Measurements from ENCODE around the gene LY6G5C.

The LY6G5C gene

DNA sequence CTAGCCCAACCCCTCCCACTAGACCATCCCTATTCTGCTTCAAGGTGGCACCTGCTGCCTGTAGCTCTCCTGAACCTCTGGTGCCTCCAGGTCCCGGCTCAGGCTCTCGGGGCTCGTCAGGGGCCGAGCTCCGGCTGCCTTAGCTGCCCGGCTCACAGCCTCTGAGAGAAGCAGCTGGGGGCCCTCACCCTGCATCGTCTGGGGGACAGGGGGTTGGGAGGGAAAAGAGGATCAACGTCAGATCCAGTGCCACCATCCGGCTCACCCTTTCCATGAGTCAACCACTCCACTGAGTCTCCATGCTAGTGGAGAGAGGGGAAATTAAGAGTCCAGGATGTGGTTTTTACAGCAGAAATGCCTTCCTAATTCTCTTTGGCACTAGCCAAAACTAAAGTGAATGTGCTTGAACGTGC, 41.4 kb downstream of the LY6G5C start:
- no peak for DNase-seq

GRCh38 chr6:31639043-31639442, 41.8 kb downstream of the LY6G5C start:
- no peak for DNase-seq

DNA sequence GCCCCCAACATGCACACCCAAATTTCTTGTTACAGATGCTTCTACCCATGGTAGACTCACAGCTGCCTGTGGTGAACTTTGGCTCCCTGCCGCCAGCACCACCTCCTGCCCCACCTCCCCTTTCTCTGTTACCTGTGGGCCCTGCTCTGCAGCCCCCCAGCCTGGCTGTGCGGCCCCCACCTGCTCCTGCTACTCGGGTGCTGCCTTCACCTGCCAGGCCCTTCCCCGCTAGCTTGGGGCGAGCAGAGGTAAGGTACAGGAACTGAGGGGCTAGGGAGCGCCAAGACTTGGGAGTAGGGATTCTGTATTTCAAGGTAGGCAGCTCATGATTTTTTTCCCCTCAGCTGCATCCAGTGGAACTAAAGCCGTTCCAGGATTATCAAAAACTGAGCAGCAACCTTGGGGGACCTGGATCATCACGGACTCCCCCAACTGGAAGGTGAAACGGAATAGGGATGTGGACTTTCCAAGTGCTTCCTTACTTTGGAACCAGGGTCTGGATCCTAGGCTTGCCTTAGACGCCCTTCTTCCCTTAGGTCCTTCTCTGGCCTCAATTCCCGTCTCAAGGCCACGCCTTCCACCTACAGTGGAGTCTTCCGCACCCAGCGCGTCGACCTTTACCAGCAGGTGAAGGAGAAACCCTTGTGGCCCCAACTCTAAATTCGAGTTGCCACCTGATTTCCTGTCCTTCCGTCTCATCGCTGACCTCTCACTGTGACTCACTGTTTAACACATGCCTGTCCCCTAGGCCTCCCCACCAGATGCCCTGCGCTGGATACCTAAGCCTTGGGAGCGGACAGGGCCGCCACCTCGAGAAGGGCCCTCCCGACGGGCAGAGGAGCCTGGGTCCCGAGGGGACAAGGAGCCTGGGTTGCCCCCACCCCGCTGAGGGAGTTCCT, 43.9 kb downstream of the LY6G5C start:
- DNase-seq: no peak

- DNase-seq: no peak
These were observed 45.8 kb downstream of the LY6G5C start for GRCh38 chr6:31634969-31635575.

DNA sequence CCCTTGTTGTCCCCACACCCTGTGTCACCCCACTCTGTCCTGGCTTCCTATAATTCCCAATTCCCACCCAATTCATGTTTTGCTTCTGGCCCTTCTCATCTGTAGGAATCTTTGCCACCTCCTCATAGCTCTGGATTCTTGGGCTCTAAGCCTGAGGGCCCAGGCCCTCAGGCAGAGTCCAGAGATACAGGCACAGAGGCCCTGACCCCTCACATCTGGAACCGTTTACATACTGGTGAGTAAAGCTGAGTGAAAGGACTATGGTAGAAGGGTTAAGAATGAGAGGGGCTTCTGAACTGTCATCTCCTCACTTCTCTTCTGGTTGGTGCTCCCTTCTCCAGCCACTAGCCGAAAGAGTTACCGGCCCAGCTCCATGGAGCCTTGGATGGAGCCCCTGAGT, 46.7 kb downstream of the LY6G5C start:
- no peak for DNase-seq

DNA sequence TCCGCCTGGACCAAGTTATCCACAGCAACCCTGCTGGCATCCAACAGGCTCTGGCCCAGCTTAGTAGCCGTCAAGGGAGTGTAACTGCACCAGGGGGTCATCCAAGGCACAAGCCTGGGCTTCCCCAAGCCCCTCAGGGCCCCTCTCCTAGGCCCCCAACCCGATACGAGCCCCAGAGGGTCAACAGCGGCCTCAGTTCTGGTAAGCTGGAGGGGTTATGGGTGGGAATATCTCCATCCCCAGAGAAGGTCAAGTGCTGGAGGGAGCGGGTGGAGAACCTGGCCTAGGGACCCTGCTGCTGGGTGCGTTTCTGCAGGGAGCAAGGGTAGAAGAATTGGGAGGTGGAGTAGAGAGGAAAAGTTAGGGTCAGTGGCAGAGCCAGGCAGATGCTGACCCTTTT, 47.4 kb downstream of the LY6G5C start:
- DNase-seq: no peak

- no peak for DNase-seq
These were observed 48.5 kb downstream of the LY6G5C start for GRCh38 chr6:31632279-31632946.

GRCh38 chr6:31631681-31632278, 49.1 kb downstream of the LY6G5C start:
- DNase-seq: no peak

- DNase-seq: no peak
These were observed 49.7 kb downstream of the LY6G5C start for GRCh38 chr6:31631209-31631608.

DNA sequence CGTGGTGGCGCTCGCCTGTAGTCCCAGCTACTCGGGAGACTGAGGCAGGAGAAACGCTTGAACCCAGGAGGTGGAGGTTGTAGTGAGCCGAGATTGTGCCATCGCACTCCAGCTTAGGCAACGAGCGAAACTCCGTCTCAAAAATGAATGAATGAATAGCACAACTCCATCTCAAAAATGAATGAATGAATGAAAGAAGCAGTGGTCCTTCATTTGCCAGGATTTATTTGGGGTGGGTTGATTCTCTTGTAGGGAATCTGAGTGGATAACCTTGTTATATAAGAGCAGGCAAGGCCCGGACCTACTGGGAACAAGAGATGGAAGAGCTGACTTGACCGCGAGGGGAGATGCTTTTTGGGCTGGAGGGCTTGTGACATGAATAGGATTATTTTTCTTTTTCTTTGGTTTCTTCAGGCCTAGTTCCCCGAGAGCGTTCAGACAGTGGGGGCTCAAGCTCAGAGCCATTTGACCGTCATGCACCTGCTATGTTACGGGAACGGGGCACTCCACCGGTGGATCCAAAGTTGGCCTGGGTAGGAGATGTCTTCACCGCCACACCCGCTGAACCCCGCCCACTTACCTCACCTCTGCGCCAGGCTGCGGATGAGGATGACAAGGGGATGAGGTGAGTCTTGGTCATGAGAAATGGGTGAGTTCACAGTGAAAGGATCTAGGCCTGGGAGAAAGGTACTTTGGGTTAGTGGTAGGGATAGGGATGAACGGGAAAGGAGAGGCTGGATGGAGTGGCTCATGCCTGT, 50.5 kb downstream of the LY6G5C start:
- DNase-seq: no peak

GRCh38 chr6:31629014-31629413, 51.9 kb downstream of the LY6G5C start:
- DNase-seq: no peak

DNA sequence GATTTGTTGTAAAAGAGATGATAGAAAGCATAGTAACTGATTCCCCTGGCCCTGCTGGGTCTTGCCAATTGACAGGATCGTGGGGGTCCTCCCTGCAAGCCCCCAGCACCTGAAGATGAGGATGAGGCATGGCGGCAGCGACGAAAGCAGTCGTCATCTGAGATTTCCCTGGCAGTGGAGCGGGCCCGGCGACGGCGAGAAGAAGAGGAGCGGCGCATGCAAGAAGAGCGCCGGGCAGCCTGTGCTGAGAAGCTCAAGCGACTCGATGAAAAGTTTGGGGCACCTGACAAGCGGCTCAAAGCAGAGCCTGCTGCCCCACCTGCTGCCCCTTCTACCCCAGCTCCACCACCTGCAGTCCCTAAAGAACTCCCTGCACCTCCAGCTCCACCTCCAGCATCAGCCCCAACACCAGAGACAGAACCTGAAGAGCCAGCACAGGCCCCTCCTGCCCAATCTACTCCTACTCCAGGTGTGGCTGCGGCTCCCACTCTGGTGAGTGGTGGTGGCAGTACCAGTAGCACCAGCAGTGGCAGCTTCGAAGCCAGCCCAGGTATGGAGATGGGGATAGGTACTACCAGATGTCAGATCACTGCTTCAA, 53.1 kb downstream of the LY6G5C start:
- no peak for DNase-seq

GRCh38 chr6:31626952-31627351, 53.9 kb downstream of the LY6G5C start:
- DNase-seq: no peak

All from CD4-positive, alpha-beta T cell treated with Interleukin-17A for 4 hours (primary cell).